Common myeloid progenitor, CD34-positive (primary cell): ENCODE measurements around the gene CEMP1.
"Not testable (repeated sequence)": the region's sequence is repeated elsewhere in the genome, so short reads cannot be mapped to it uniquely, and the experiment has no call there.

Source experiments
- CTCF ChIA-PET: fragments of 350-600 bp; sonication (Branson Sonifier 250); formaldehyde crosslinking; loops from one replicate; lab custom pipeline; 2021; ENCODE audit warnings: antibody characterized with exemption; lab: Charles Lee
- POLR2A ChIA-PET: fragments of 350-600 bp; sonication (Branson Sonifier 250); formaldehyde crosslinking; loops from one replicate; lab custom pipeline; 2021; ENCODE audit warnings: antibody characterized with exemption; lab: Charles Lee
- DNase-seq, 3 donors: peaks; one replicate each; pipeline versions ENCODE4 v3.0.0 to v3.0.0-alpha.2; 2013
- H3K27ac ChIP-seq, 2 experiments: 1 replicate in 1 of 2; 2 replicates in 1 of 2; pipeline ENCODE4 v1.7.0; 2013; ENCODE audit warnings: inconsistent platforms in 2 of 2, low read length in 2 of 2, mild to moderate bottlenecking in 2 of 2, low read depth in 1 of 2, moderate library complexity in 1 of 2; ENCODE audit not compliant: severe bottlenecking in 2 of 2, insufficient read depth in 1 of 2, poor library complexity in 1 of 2
- H3K27me3 ChIP-seq, 5 experiments: replicated peaks in 2 of 5; 1 replicate in 3 of 5; 2 replicates in 2 of 5; pipeline versions ENCODE4 v1.6.1 to v1.7.0; 2013; ENCODE audit warnings: low read length in 4 of 5, mild to moderate bottlenecking in 2 of 5, moderate library complexity in 2 of 5, inconsistent platforms in 1 of 5; ENCODE audit not compliant: insufficient read depth in 5 of 5, control insufficient read depth in 4 of 5
- H3K36me3 ChIP-seq, 4 experiments: 1 replicate in 2 of 4; 2 replicates in 2 of 4; pipeline versions ENCODE4 v1.6.1 to v1.7.0; 2013; ENCODE audit warnings: low read length in 3 of 4, control low read depth in 1 of 4, mild to moderate bottlenecking in 1 of 4; ENCODE audit not compliant: control insufficient read depth in 4 of 4, insufficient read depth in 4 of 4
- H3K4me1 ChIP-seq, 4 experiments: 1 replicate in 3 of 4; 2 replicates in 1 of 4; pipeline versions ENCODE4 v1.6.1 to v1.7.1; 2013; ENCODE audit warnings: low read length in 3 of 4, mild to moderate bottlenecking in 3 of 4, control low read depth in 1 of 4, inconsistent platforms in 1 of 4, moderate library complexity in 1 of 4; ENCODE audit not compliant: control insufficient read depth in 4 of 4, insufficient read depth in 4 of 4; ENCODE audit errors: control extremely low read depth in 1 of 4
- H3K4me3 ChIP-seq, 7 experiments: 1 replicate in 4 of 7; 2 replicates in 3 of 7; pipeline versions ENCODE4 v1.5.1 to v1.7.0; 2013; ENCODE audit warnings: mild to moderate bottlenecking in 7 of 7, low read length in 6 of 7, moderate library complexity in 6 of 7, inconsistent platforms in 2 of 7, low read depth in 2 of 7, control low read depth in 1 of 7; ENCODE audit not compliant: insufficient read depth in 4 of 7, control insufficient read depth in 1 of 7; ENCODE audit errors: extremely low read depth in 1 of 7
- H3K9me3 ChIP-seq, 5 experiments: 1 replicate in 4 of 5; 2 replicates in 1 of 5; pipeline versions ENCODE4 v1.6.1 to v1.7.1; 2013; ENCODE audit warnings: low read length in 4 of 5, mild to moderate bottlenecking in 2 of 5, inconsistent platforms in 1 of 5, low read depth in 1 of 5, moderate library complexity in 1 of 5; ENCODE audit not compliant: control insufficient read depth in 4 of 5, insufficient read depth in 2 of 5; ENCODE audit errors: control extremely low read depth in 1 of 5
- WGBS: methylation state at CpG from one replicate; pipeline ENCODE4 v1.1.5; 2013; ENCODE audit not compliant: insufficient coverage; 5-methylcytosine and 5-hydroxymethylcytosine counted together

Gene CEMP1

GRCh38 chr16:2568573-2568972 is 37.4 kb upstream of the CEMP1 start:
- POLR2A ChIA-PET, H3K4me3 ChIP-seq, H3K4me1 ChIP-seq, H3K27ac ChIP-seq, H3K36me3 ChIP-seq, CTCF ChIA-PET, DNase-seq, H3K27me3 ChIP-seq, H3K9me3 ChIP-seq: not testable (repeated sequence)
- WGBS = no CpG with 5 or more reads among the region's 11 CpGs

GRCh38 chr16:2567506-2567905 is 36.3 kb upstream of the CEMP1 start:
- H3K36me3 ChIP-seq, H3K27me3 ChIP-seq, POLR2A ChIA-PET, CTCF ChIA-PET, DNase-seq, H3K9me3 ChIP-seq, H3K4me1 ChIP-seq, H3K27ac ChIP-seq, H3K4me3 ChIP-seq: not testable (repeated sequence)
- no CpG with 5 or more reads among the region's 6 CpGs for WGBS

- H3K27me3 ChIP-seq, H3K4me1 ChIP-seq, POLR2A ChIA-PET, CTCF ChIA-PET, DNase-seq, H3K36me3 ChIP-seq, H3K27ac ChIP-seq, H3K4me3 ChIP-seq, H3K9me3 ChIP-seq: not testable (repeated sequence)
- no CpG with 5 or more reads among the region's 4 CpGs for WGBS
Measured at GRCh38 chr16:2560798-2561133, 29.6 kb upstream of the CEMP1 start.

GRCh38 chr16:2560131-2560797 is 29.1 kb upstream of the CEMP1 start:
- POLR2A ChIA-PET, CTCF ChIA-PET, DNase-seq, H3K27me3 ChIP-seq, H3K27ac ChIP-seq, H3K4me1 ChIP-seq, H3K36me3 ChIP-seq, H3K9me3 ChIP-seq: not testable (repeated sequence)
- peak overlapping the region in 1 of 7 experiments; percentile 11 for H3K4me3 ChIP-seq
- no CpG with 5 or more reads among the region's 17 CpGs for WGBS

- H3K27me3 ChIP-seq, CTCF ChIA-PET, H3K4me3 ChIP-seq, DNase-seq, H3K9me3 ChIP-seq, H3K4me1 ChIP-seq, POLR2A ChIA-PET, H3K36me3 ChIP-seq, H3K27ac ChIP-seq: not testable (repeated sequence)
- no CpG with 5 or more reads among the region's 15 CpGs for WGBS
Measured at GRCh38 chr16:2557150-2557549, 25.9 kb upstream of the CEMP1 start.

- CTCF ChIA-PET, H3K4me1 ChIP-seq, H3K27me3 ChIP-seq, H3K9me3 ChIP-seq, H3K27ac ChIP-seq, H3K4me3 ChIP-seq, POLR2A ChIA-PET, H3K36me3 ChIP-seq, DNase-seq: not testable (repeated sequence)
- WGBS = no CpG with 5 or more reads among the region's 13 CpGs
Measured at GRCh38 chr16:2554709-2555425, 23.7 kb upstream of the CEMP1 start.

GRCh38 chr16:2551420-2551889 is 20.2 kb upstream of the CEMP1 start:
- H3K27me3 ChIP-seq, CTCF ChIA-PET, H3K9me3 ChIP-seq, DNase-seq, H3K4me3 ChIP-seq, H3K27ac ChIP-seq, POLR2A ChIA-PET, H3K36me3 ChIP-seq, H3K4me1 ChIP-seq: not testable (repeated sequence)
- 92% methylated on average over 6 of the region's 17 CpGs for WGBS
